ENCODE measurements around the gene ANO1.

GRCh38 chr11:70111269-70112016 lies 33.3 kb downstream of the ANO1 start:
- TF ChIP-seq CTCF (IDR thresholded peaks at IDR 0.05) (no peak), POLR2A (IDR thresholded peaks at IDR 0.05) (no peak)

All from Peyer's patch (tissue), 4 donors.